GM10266 (cell line): ENCODE results near the gene MAST2.

ENCODE experiments used
- DNase-seq: peaks from one replicate; pipeline ENCODE4 v3.0.0; 2012; ENCODE audit errors: extremely low spot score
- TF ChIP-seq, protein P1 (sequence below): IDR thresholded peaks from 2 replicates; pipeline ENCODE4 v1.5.1; 2012; ENCODE audit warnings: mild to moderate bottlenecking, low read depth; ENCODE audit not compliant: control insufficient read depth, insufficient read depth; ENCODE audit errors: missing control alignments

MAST2 gene

DNA sequence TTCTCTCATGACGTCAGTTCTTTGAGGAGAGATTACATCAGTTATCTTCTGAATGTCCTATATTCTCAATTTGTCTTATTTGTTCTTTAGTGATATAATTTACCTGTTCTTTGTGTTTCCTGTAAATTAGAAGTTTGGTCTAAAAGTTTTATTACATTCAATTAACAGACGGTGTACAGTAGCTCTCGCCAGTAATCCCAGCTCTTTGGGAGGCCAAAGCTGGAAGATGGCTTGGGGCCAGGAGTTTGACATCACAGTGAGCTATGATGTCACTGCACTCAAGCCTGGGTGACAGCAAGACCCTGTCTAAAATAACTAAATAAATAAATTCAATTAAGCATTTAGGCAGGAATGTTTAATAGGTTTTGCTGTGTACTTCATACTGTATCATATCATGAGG, 27.6 kb upstream of the MAST2 start:
- TF ChIP-seq, protein P1, sequence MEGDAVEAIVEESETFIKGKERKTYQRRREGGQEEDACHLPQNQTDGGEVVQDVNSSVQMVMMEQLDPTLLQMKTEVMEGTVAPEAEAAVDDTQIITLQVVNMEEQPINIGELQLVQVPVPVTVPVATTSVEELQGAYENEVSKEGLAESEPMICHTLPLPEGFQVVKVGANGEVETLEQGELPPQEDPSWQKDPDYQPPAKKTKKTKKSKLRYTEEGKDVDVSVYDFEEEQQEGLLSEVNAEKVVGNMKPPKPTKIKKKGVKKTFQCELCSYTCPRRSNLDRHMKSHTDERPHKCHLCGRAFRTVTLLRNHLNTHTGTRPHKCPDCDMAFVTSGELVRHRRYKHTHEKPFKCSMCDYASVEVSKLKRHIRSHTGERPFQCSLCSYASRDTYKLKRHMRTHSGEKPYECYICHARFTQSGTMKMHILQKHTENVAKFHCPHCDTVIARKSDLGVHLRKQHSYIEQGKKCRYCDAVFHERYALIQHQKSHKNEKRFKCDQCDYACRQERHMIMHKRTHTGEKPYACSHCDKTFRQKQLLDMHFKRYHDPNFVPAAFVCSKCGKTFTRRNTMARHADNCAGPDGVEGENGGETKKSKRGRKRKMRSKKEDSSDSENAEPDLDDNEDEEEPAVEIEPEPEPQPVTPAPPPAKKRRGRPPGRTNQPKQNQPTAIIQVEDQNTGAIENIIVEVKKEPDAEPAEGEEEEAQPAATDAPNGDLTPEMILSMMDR = no peak
- DNase-seq = no peak

DNA sequence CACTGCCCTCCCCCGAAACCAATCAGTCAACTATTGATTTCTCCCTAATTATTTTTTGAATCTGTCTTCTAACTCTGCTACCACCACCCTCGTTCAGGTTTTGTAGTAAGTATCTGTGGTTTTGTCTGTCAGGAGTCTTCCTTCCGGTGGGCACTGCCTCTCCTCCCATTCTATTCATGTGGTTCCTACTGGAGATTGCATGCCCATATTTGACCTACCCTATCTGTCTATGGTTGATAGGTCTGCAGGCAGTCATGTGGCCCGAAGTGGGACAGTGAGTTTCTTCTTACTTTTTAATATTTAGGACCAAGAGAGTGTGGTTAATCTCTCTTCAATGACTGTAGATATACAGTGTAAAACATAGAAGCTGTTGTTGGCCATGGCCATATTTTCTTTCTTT, 17.8 kb upstream of the MAST2 start:
- TF ChIP-seq, protein P1 = no peak
- no peak for DNase-seq

DNA sequence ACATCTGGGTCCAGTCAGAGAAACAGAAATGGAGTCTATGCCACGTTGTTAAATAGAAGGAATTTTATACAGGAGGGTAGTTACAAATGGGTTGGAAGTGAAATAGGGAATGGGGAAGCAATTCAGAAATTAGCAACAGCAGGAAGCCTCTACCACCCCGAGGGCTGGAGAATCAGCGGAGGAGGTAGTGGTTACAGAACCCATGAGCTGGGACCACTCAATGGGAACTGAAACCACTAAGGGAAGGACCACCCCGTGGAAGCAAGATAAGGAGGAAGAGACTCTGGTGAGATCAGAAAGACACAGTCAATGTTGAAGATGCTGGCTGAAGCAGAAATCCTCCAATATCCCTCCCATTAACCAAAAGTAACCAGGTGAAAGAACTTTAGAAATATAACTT, 15.5 kb upstream of the MAST2 start:
- DNase-seq = no peak
- TF ChIP-seq, protein P1 = no peak

DNA sequence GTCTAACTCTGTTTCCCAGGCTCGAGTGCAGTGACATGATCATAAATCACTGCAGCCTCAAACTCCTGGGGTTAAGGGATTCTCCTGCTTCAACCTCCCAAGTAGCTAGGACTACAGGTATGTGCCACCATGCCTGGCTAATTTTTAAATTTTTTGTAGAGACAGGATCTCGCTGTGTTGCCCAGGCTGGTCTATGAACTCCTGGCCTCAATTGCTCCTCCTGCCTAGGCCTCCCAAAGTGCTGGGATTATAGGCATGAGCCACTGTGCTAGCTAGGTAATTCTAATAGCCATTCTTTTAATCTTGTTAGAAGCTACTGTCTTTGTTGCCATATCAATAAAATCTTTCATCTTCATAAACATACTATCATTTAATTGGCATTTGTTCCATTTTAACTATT, 13.8 kb upstream of the MAST2 start:
- no peak for DNase-seq
- TF ChIP-seq, protein P1 = no peak

DNA sequence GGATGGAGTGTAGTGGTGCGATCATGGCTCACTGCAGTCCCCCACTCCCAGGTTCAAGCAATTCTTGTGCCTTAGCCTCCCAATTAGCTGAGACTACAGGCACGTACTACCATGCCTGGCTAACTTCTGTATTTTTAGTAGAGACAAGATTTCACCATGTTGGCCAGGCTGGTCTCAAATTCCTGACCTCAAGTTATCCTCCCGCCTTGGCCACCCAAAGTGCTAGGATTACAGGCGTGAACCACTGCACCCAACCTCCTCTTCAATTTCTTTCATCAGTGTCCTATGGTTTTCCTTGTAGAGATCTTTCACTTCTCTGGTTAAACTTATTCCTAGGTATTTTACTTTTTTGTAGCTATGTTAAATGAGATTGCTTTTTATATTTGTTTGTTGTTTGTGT, 10.7 kb upstream of the MAST2 start:
- TF ChIP-seq, protein P1 = no peak
- no peak for DNase-seq

DNA sequence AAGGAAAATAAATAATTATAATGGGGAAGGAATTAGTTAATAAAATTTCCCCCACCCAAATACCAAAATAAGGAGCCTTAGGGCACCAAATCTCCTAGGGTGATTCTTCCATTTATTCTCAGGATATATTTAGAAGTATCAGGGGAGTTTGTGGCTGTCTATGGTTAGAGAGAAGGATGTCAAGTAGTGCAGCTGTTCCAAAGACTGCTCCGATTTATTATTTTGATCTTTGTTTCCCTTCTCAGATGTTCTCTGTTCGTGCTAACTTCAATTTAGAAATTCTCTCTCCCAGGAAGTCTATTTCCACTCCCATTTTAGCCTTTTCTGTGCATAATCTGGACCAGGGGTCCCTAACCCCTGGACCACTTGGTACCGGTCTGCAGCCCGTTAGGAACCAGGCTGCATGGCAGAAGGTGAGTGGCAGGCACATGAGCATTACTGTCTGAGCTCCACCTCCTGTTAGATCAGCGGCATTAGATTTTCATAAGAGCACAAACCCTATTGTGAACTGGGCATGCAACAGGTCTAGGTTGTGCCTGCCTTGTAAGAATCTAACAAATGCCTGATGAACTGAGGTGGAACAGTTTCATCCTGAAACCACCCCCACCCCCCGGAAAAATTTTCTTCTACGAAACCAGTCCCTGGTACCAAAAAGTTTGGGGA, 9.3 kb upstream of the MAST2 start:
- TF ChIP-seq, protein P1 = no peak
- no peak for DNase-seq

DNA sequence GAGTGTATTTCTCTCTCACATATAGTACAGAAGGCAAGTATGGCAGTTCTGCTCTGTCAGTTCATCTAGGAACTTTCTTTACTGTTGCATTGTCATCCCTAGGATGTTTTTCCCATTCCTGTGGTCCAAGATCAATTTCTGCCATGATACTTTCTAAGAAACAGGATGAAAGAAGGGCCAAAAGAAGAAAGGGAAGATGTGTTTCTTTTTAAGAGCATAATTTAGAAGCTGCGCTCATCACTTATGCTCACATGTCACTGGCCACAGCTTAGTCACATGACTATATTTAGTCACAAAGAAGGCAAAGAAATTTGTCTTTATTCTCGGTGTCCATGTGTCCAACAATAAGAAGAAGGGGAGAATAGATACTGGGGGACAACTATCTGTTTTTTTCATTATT, 7.0 kb upstream of the MAST2 start:
- no peak for DNase-seq

More for the DNA sequence above, 7.0 kb upstream of the MAST2 start:
- TF ChIP-seq, protein P1 = no peak
